ENCODE measurements around the gene ALKBH5. TPM values are rescaled to one million over a fixed set of nuclear protein-coding genes. Genes with fewer than 3 reads are reported as not detected.

ALKBH5 gene
- total RNA-seq, 2 donors from 2014 or later = 45.4 to 48.8 TPM

- intact Hi-C loops (cut with DNase I) = no loop called here
- DNase-seq (no peak), ATAC-seq (no peak)
- 83 to 90% methylated on average over 1 to 10 of the region's 10 CpGs for WGBS, 2 donors
- Histone ChIP-seq H3K9me3 (no peaks in the 10 kb centered on the region), H3K36me3 (replicated peaks in 1 of 2; ENCODE audit: insufficient read depth in 1 of 2, low read depth in 2 of 2) (no peaks in the 10 kb centered on the region), H3K4me1 (peaks cover 18% of the 10 kb centered on the region), H3K27ac (no peak overlapping the region), H3K27me3 (no peaks in the 10 kb centered on the region), H3K4me3 (no peak overlapping the region)
- TF ChIP-seq CTCF (IDR thresholded peaks at IDR 0.05) = no peak
- no peak for TF ChIP-seq POLR2A (IDR thresholded peaks at IDR 0.05)
Measured at GRCh38 chr17:18156976-18157280, 26.7 kb upstream of the ALKBH5 start.

DNA sequence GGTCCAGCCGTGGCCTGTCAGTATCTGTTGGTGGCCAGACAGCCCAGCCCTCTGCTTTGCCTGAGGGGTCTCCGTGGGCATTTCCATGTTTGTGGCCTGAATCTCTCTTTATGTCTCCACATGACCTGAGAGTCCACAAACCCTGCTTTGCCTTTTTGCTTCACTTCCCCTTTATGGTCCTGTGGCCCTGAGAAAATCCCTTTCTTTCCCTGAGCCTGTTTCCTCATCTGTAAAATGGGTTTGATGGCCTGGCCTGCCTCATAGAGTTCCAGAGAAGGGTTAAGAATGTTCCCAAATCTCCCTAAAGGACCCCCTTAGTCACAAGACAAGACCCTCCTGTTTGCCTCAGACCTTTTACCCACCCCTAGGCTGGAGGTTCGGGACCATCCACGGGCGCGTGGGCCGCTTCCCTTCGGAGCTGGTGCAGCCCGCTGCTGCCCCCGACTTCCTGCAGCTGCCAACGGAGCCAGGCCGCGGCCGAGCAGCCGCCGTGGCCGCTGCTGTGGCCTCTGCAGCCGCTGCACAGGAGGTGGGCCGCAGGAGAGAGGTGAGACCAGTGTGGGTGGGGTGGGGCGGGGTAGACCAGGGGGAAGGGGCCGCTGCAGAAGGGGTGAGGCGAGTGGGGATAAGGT is 26.2 kb upstream of the ALKBH5 start:
- Histone ChIP-seq H3K4me1 (peaks cover 18% of the 10 kb centered on the region), H3K4me3 (no peak overlapping the region), H3K9me3 (no peaks in the 10 kb centered on the region), H3K36me3 (replicated peaks in 1 of 2; ENCODE audit: insufficient read depth in 1 of 2, low read depth in 2 of 2) (no peaks in the 10 kb centered on the region), H3K27me3 (no peaks in the 10 kb centered on the region), H3K27ac (peak overlapping the region in 3 of 4 donors; percentile 4 to 52 (median 40))
- intact Hi-C loops (cut with DNase I) = no loop called here
- TF ChIP-seq POLR2A (IDR thresholded peaks at IDR 0.05) = no peak
- TF ChIP-seq CTCF (IDR thresholded peaks at IDR 0.05) = no peak
- no peak for DNase-seq
- WGBS, 2 donors = 80 to 88% methylated on average over 22 of the region's 22 CpGs
- ATAC-seq = no peak

- Histone ChIP-seq H3K27me3 (no peaks in the 10 kb centered on the region), H3K27ac (peak overlapping the region in 3 of 4 donors; percentile 4 to 52 (median 40)), H3K9me3 (no peaks in the 10 kb centered on the region), H3K4me3 (peak overlapping the region in 1 of 2 donors; percentile 12), H3K4me1 (peaks cover 15% of the 10 kb centered on the region), H3K36me3 (replicated peaks in 1 of 2; ENCODE audit: insufficient read depth in 1 of 2, low read depth in 2 of 2) (no peaks in the 10 kb centered on the region)
- ATAC-seq = peak; percentile 78
- DNase-seq = peak; percentile 94 to 97 (median 96)
- 3 to 5% methylated on average over 21 to 26 of the region's 26 CpGs for WGBS, 2 donors
- no peak for TF ChIP-seq CTCF (IDR thresholded peaks at IDR 0.05)
- intact Hi-C loops (cut with DNase I) = no loop called here
Measured at GRCh38 chr17:18158022-18158600, 25.5 kb upstream of the ALKBH5 start.

DNA sequence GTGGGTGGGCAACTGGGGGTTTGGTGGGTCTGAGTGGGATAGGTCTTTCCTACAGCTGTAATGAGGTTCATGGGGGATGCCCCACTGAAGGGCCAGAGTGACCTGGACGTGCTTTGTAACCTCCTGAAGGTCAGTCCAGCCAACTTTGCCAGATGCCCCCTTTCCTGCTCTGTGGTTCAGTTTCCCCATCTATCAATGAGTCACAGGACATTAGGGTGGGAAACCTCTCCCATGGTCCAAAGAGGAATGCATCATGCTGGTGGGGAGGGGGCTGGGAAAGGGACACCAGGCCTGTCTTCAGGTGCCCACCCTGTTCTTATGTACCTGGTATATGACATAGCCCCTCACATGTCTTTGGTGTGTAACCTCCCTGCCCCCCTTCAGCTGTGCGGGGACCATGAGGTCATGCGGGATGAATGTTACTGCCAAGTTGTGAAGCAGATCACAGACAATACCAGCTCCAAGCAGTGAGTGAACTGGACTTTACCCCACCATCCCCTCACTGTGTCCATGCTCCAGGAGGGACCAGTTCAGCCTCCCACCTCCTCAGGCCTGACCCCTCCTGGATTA is 24.0 kb upstream of the ALKBH5 start:
- no peaks in the 10 kb centered on the region for H3K27me3 ChIP-seq
- whole genome bisulfite sequencing, 2 donors = 66 to 87% methylated on average over 2 to 3 of the region's 3 CpGs
- DNase-seq (no peak), ATAC-seq (no peak)
- H3K27ac ChIP-seq = no peak overlapping the region
- no peaks in the 10 kb centered on the region for H3K36me3 ChIP-seq (replicated peaks in 1 of 2; ENCODE audit: insufficient read depth in 1 of 2, low read depth in 2 of 2)
- peaks cover 8% of the 10 kb centered on the region for H3K4me1 ChIP-seq
- no peaks in the 10 kb centered on the region for H3K9me3 ChIP-seq
- intact Hi-C loops (cut with DNase I) = no loop called here
- TF ChIP-seq POLR2A (IDR thresholded peaks at IDR 0.05) (no peak), CTCF (IDR thresholded peaks at IDR 0.05) (no peak)
- no peak overlapping the region for H3K4me3 ChIP-seq
